ENCODE measurements around the gene OMD.

GRCh38 chr9:92397853-92398252 is 26.4 kb downstream of the OMD start:
- TF ChIP-seq CTCF (IDR thresholded peaks at IDR 0.05) (no peak), EZH2 (IDR thresholded peaks at IDR 0.05; ENCODE audit: borderline replicate concordance, insufficient read depth, low read depth, low read length, poor library complexity, severe bottlenecking) (no peak)
